GM19035 (cell line): ENCODE data around the gene TNPO3.
"Not testable (repeated sequence)": the region's sequence is repeated elsewhere in the genome, so short reads cannot be mapped to it uniquely, and the experiment has no call there.

Experiments used
- ATAC-seq: cut with Tn5 transposase; IDR thresholded peaks from one replicate; pipeline ENCODE4 v1.9.1; 2021; ENCODE audit not compliant: unreplicated experiment

The TNPO3 gene

GRCh38 chr7:128924707-128925588 lies 130.0 kb downstream of the TNPO3 start:
- ATAC-seq, result no peak

- no peak for ATAC-seq
Measured at GRCh38 chr7:128923411-128923800, 131.5 kb downstream of the TNPO3 start.

- ATAC-seq, result no peak
Measured at GRCh38 chr7:128922496-128923410, 132.2 kb downstream of the TNPO3 start.

DNA sequence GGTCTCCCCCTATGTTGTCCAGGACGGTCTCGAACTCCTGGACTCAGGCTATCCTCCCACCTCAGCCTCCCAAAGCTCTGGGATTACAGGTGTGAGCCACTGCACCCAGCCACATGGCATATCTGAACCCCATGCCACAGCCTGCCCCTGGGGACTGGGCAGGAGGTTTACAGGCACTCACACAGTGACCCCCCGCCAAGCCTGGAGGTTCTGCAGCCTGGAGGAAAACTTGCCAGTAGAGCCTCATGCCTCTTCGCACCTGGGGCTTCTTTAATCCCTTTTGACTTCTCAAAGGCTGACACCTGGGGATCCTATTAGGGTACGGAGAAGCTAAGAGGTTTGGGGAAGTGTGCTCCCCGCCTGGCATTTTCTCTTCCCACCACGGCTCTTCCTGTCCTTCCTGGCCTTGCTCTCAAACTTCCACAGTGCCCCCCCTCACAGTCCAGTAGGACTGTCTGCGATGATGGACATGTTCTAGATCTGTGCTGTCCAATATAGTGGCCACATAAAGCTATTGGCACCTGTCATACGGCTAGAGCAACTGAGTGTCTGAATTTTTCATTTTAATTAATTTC lies 133.0 kb downstream of the TNPO3 start:
- ATAC-seq, result no peak

DNA sequence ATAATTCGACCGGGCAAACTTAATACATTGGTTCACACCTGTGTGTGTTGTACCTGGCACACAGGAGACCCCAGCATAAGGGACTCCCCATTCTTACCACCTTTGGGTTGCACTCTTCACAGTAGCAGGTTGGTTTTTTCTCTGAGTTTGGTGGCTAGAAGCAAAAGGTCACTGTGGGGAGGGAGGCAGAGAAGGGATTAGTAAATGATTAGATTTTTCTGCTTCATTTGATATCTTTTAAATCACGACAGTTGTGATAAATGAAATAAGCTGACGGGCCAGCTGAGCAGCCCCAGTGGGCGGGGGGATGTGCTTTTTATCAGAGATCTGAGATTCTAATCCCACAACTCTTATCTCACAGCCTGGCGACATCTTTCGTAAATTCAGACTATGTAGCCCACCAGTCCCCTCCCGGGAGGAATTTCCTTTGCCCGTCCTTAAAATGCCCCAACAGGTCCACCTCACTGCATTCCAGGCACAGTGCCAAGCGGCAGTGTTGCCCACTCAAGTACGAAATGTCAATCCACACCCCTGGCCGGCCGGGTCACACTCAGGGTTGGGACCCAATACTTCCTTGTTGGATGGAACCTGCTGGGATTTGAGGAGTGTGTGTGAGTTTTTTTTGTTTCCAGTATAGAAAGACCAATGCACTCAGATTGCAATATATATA lies 133.9 kb downstream of the TNPO3 start:
- no peak for ATAC-seq

- no peak for ATAC-seq
Measured at GRCh38 chr7:128919881-128920799, 134.8 kb downstream of the TNPO3 start.

DNA sequence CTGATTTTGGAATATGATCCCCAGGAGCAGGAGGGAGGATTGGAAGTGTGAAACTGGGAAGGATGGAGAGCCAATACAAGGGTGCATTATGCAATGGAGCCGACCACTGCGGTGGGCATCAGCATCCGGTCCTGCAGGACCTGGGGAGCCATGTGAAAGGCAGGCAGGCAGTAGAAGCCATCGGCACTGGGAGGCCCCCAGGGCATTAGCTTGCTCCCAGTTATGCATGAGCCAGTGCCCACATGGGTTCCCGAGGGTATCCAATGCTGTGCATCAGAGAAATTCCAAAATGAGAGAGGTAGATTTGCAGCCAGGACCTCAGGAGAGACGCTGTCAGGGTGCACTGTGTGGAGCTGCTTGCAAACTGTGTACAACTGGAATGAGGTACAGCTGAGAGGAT lies 135.7 kb downstream of the TNPO3 start:
- no peak for ATAC-seq

GRCh38 chr7:128918016-128918665 lies 136.8 kb downstream of the TNPO3 start:
- ATAC-seq, result no peak

- ATAC-seq, result no peak
Measured at GRCh38 chr7:128917122-128917521, 137.8 kb downstream of the TNPO3 start.

DNA sequence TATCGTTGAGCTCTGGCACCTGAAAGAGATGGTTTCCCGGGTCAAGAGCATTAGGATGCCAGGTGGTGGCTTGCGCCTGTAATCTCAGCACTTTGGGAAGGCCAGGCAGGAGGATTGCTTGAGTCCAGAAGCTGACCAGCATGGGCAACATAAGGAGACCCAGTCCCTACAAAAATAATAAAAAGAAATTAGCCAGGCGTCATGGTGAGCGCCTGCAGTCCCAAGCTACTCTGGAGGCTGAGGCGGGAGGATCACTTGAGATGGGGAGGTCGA lies 138.3 kb downstream of the TNPO3 start:
- ATAC-seq, result no peak

GRCh38 chr7:128915841-128916642 lies 138.9 kb downstream of the TNPO3 start:
- ATAC-seq, result no peak

GRCh38 chr7:128915271-128915819 lies 139.6 kb downstream of the TNPO3 start:
- no peak for ATAC-seq

DNA sequence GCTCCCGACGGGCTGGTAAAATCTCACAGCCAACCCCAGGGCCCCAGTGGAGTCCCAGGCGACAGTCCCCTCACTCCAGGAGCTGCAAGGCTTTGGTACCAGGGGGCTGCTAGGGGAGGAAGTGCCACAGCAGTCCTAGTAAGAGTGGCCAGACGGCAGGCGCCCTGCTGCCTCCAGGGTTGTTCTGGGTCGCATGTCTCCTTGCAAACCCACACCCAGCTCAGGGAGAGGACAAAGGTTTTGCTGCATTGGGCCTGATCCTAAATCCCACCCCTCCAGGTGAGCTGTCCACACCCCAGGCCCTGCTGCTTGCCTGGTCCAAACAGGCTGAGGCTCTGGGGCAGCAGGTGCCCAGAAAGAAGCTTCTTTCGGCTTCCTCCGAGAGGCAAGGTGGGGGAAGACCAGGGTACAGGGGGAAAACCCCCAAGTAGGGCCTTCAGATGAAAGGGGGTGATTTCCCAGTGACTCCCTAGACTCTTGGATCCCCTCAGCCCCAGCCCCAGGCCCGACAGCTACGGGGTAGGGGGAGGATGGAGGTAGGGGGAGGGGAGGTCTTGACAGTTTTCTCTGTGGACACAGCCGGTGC lies 140.3 kb downstream of the TNPO3 start:
- ATAC-seq, result no peak

DNA sequence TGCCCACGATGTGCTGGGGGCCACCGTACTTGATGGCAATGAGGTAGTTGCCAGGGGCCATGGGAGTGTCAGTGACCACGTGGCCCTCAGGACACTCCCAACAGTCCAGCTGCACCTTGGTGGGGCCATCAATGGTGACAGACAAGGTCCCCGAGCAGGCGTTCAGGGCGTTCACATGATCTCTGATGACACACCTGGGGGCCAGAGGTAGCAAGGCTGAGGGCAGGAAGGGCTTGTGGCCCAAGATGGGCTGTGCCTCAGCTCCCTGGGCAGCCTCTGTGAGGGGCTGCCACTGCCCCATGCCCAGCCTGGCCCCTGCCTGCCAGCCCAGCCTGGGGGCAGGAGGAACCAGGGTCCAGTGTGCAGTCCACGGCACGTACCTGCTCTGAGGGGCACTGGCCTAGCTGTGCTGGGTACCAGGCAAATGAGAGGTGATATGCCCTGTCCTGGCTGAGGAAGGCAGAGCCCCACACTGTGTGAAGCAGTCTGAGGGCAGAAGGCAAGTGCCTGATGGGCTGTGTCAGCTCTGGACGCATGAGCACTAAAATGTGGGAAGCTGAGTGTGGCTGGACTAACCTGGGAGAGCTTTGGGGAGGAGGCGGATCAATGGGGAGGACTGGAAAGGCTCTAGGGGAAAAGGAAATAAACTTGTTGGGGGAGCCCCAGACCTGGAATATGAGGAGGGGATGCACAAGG lies 140.9 kb downstream of the TNPO3 start:
- ATAC-seq, result no peak

DNA sequence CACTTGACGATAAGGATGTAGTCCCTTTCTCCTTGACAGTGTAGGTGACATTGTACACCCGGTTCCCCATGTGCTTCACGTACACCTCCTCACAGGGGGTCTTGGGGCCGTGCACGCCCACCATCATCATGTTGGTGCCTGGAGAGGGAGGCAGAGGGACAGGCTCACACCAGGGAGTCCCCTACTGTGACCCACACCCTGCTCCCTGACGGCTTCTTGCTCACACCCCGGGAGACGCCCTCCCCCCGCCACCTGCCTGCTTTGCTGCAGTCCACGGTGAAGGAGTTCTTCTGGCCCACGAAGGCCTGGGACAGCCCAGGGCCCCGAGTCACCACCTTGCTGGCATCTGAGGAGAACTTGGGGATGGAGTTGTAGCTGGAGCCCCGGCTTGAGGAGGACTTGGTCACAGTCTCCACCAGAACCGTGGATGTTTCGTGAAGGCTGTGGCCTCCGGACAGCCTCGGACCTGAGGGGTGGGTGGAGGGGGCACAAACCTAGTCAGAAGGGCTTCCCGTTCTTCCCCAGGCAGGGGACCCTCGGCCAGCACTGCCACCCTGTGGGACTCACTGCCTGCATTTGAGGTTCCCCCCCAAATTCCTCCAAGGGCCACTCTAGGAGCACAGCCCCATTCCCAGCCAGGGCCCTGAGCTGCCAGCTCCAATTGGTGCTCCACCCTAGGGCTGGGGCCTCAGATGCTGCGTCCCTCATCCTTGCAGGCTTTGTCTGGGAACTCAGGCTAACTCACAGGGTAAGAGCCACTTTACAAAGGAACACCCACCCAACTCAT lies 142.0 kb downstream of the TNPO3 start:
- ATAC-seq, result not testable (repeated sequence)

DNA sequence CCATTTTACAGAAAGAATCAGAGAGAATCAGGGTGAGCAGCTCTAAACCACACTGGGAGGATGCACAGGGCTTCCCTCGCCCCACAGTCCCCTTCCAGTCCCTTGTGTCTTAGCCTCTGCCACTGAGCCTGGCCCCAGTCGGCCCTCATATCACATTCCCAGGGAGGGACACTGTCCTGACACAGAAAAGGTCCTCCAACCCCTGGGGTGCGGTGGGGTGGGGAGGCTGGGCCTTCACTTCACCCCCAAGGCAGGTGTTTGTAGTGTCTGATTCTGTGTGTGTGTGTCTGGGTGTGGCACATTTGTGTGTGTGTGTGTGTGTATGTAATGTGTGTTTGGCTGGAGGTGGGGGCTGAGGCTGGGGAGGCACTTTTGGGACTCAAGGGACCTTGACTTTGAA lies 142.6 kb downstream of the TNPO3 start:
- no peak for ATAC-seq
